ENCODE measurements around the gene ITPKB.

The ITPKB gene

GRCh38 chr1:226686440-226687425, 52.3 kb downstream of the ITPKB start:
- no peak for DNase-seq (ENCODE audit: low read depth in 3 of 3)

GRCh38 chr1:226685196-226685820, 53.8 kb downstream of the ITPKB start:
- no peak for DNase-seq (ENCODE audit: low read depth in 3 of 3)

GRCh38 chr1:226684026-226684425, 55.1 kb downstream of the ITPKB start:
- DNase-seq (ENCODE audit: low read depth in 3 of 3) = no peak

- DNase-seq (ENCODE audit: low read depth in 3 of 3) = no peak
These were observed 55.9 kb downstream of the ITPKB start for GRCh38 chr1:226682871-226683814.

- DNase-seq (ENCODE audit: low read depth in 3 of 3) = no peak
These were observed 57.2 kb downstream of the ITPKB start for GRCh38 chr1:226681652-226682493.

GRCh38 chr1:226680653-226681052, 58.4 kb downstream of the ITPKB start:
- DNase-seq (ENCODE audit: low read depth in 3 of 3) = no peak

- peak; percentile 67 to 81 (median 73) for DNase-seq (ENCODE audit: low read depth in 3 of 3)
These were observed 59.1 kb downstream of the ITPKB start for GRCh38 chr1:226679853-226680516.

- no peak for DNase-seq (ENCODE audit: low read depth in 3 of 3)
These were observed 59.8 kb downstream of the ITPKB start for GRCh38 chr1:226679262-226679661.

- no peak for DNase-seq (ENCODE audit: low read depth in 3 of 3)
These were observed 60.4 kb downstream of the ITPKB start for GRCh38 chr1:226678701-226679100.

- DNase-seq (ENCODE audit: low read depth in 3 of 3) = no peak
These were observed 60.8 kb downstream of the ITPKB start for GRCh38 chr1:226678251-226678650.

GRCh38 chr1:226677027-226678020, 61.8 kb downstream of the ITPKB start:
- DNase-seq (ENCODE audit: low read depth in 3 of 3) = peak; percentile 51 to 64 (median 60)

- no peak for DNase-seq (ENCODE audit: low read depth in 3 of 3)
These were observed 62.7 kb downstream of the ITPKB start for GRCh38 chr1:226676381-226676780.

GRCh38 chr1:226675715-226676357, 63.2 kb downstream of the ITPKB start:
- DNase-seq (ENCODE audit: low read depth in 3 of 3) = no peak

- DNase-seq (ENCODE audit: low read depth in 3 of 3) = peak in 1 of 3 experiments; percentile 54
These were observed 64.0 kb downstream of the ITPKB start for GRCh38 chr1:226674892-226675714.

GRCh38 chr1:226672339-226672762, 66.7 kb downstream of the ITPKB start:
- DNase-seq (ENCODE audit: low read depth in 3 of 3) = no peak

- no peak for DNase-seq (ENCODE audit: low read depth in 3 of 3)
These were observed 67.8 kb downstream of the ITPKB start for GRCh38 chr1:226671277-226671676.

- DNase-seq (ENCODE audit: low read depth in 3 of 3) = no peak
These were observed 69.0 kb downstream of the ITPKB start for GRCh38 chr1:226670073-226670472.

- DNase-seq (ENCODE audit: low read depth in 3 of 3) = no peak
These were observed 70.9 kb downstream of the ITPKB start for GRCh38 chr1:226668173-226668560.

Data from stimulated activated CD4-positive, alpha-beta T cell treated with anti-CD3 and anti-CD28 coated beads, TNF-alpha, amount 100 ng/mL, for 24 hours (primary cell).